HG03045 (cell line): Measurements from ENCODE around the gene YY1.
"Not testable (repeated sequence)": the region's sequence is repeated elsewhere in the genome, so short reads cannot be mapped to it uniquely, and the experiment has no call there.

ENCODE experiments used
- ATAC-seq: cut with Tn5 transposase; IDR thresholded peaks from one replicate; pipeline ENCODE4 v1.9.1; 2021; ENCODE audit warnings: mild to moderate bottlenecking, moderate library complexity; ENCODE audit not compliant: unreplicated experiment

YY1 gene

GRCh38 chr14:100213587-100213955 is 25.4 kb upstream of the YY1 start:
- no peak for ATAC-seq

DNA sequence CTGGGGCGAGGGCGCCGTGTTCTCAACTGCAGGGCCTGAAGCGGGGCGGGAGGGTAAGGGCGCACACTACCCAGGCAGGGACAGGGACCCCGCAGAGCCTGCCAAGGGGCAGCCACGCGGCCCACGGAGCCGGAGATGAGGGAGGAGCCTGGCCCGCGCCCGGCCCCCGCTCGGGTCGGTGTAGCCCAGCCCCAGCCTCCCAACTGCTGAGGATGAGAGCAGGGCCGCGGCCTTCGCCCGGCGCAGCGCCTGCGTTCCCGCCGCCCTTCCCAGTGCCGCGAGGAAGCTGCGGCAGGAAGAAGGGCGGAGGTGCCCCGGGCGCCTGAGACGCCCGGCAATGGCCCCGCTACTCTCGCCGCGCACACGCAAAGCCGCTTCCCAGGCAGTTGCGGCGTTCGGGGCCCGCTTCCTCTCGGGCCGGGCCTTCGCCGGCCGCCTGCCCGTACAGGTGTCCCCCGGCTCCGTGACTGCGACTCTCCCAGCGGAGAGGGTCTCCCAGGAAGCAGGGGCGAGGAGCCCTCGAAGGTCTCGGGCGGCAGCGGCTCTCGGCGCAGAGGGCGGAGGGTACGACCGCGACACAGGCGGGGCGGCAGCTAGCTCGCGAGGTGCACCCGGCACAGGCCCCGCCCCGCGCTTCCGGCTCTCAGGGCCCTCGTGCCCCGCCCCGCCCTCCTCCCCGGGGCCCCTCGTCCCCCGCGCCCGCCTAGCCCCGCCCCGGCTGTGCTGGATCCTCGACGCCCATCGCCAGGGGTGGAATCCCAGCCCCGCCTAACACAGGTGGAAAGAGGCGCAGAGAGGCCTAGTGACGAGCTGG is 24.8 kb upstream of the YY1 start:
- ATAC-seq, result peak; percentile 92

DNA sequence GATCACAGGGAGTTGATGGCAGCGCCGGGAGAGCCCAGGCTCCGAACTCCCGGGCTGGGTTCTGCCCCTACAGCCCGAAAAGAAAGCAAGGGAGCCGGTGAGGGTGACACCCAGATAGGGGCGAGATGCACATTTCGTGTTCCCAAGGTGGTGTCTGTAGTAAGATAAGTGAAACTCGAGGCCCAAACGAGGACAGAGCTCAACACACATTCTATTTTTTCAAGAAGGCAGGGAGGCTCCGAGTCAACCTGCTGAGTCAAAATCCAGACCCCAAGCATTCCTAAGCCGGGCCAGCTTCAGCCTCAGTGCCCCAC is 24.2 kb upstream of the YY1 start:
- no peak for ATAC-seq

DNA sequence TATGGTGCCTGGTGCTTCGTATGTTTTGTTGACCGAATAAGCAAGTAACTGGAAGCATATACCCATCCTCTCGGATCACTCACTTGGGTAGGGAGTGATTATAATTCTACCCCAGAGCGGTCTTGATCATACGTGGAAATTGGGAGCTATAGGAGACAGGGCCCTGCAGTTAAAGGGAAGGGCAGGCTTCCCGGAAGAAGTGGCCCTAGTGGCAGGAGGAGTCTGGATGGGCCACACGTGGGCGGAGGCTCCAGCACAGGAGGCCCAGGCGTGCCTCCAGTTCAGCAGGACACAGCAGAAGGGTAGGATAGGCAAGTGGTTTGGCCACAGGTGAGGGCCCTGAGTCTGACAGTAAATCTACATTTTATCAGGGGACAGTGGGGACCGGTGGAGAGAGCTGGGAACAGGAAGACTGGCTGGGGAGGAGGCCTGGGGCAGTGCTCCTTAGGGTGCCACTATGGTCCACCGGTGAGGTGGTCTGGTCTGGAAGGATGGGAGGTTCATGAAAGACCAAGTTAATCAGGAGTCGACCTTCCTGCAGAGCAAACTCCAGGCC is 23.5 kb upstream of the YY1 start:
- no peak for ATAC-seq

- no peak for ATAC-seq
Measured at GRCh38 chr14:100219126-100219785, 19.7 kb upstream of the YY1 start.

GRCh38 chr14:100221533-100222223 is 17.3 kb upstream of the YY1 start:
- peak; percentile 87 for ATAC-seq

- no peak for ATAC-seq
Measured at GRCh38 chr14:100222224-100223093, 16.5 kb upstream of the YY1 start.

DNA sequence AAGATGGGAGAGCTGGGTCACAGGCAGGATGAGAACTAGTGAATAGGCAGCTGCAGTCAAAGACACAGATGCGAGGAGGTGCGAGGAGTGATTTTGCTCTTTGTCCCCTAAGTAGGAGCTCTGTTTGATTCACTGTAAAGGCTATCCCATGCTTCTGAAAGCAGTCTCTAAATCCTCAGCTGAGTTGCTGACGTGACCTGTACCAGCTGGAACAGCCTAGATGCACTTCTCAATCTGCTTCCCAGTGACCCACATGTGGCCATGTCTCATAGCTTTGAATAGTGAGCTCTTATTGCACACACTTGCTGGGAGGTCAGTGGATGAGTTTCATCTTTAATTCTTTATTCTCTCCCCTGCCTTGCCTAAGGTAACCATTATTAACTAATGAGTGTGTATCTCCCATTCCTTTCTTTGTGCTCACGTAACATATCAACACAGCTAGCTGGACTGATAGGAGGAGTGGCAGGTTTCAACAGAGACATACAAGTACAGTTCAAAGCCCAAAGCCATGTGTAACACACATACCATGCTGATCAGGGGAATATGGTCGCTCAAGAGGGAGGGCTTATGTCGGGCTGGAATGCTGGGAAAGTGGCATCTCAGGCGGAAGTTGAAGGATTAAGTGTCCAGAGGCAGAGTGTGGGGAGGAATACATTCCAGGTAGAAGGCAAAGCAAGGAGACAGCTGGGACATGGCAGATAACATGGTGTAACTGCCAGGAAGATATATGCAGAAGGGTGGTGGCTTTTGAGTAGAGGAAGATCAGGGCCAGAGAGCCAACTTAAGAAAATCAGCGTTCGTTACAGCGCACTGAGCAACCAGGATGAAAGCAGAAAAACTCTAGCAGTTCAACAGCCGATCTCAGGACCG is 15.4 kb upstream of the YY1 start:
- ATAC-seq, result no peak

GRCh38 chr14:100224229-100224866 is 14.6 kb upstream of the YY1 start:
- ATAC-seq, result no peak

DNA sequence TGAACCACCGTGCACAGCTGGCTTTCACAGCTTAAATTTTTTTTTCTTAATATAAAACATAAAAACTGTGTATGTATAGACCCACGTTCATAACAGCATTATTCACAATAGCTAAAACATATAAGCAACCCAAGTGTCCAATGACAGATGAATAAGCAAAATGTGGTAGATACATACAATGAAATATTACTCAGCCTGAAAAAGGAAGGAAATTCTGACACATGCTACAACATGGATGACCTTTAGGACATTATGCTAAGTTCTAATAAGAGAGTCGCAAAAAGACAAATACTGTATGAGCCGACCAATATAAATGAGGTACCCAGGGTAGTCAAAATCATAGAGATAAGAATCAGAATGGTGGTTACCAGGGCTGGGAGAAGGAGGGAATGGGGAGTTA is 13.8 kb upstream of the YY1 start:
- ATAC-seq, result no peak

GRCh38 chr14:100230361-100230760 is 8.6 kb upstream of the YY1 start:
- ATAC-seq, result no peak

GRCh38 chr14:100234511-100234910 is 4.4 kb upstream of the YY1 start:
- no peak for ATAC-seq

- not testable (repeated sequence) for ATAC-seq
Measured at GRCh38 chr14:100236271-100236818, 2.6 kb upstream of the YY1 start.

DNA sequence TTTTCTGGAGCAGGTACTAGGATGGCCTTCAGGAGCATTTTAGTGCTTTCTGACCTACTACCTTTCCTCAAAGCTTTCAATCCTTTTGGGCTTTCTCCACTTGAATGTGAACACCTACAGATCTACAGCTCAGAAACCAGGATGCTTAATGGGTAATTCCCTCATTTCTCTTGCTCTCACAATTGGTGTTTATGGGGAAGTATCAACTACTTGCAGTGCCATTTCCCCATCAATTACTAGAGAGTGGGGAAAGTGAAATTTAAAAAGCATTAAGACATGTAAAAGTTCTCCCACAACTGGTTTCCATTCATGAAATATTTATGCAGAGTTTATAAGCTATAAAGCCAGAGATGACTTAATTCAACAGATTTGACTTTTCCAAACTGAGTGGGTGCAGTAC is 2.1 kb upstream of the YY1 start:
- ATAC-seq, result no peak

DNA sequence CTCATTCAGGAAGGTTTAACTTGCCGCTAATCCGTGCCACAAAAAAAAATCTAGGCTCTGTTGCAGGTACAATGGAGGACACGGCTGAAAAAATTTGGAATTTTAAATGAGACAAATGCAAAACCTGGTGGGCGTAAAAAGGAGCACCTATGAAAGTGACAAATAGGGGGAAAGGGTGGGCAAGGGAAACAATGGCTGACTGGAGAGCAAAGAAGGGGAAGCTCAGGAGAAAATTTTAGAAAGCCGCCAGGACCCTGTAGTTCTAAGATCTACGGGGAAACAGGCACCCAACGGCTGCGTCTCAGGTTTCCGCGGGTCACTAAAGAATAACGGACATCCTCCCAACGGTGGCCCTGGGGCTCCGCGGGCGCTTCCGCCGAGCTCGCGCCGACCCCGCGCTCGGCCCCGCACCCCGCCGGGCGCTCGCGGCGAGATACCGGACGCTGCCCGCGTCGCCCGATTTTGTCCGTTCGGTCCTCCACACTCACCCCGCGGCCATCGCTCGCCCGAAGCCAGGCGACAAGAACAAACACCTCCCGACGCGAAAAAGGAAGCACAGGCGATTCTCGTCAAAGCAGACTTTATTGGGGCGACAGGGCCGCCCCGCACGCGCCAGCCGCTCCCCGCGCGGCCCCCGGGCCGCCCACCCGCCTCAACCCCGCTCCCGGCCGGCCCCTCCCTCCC is 1.1 kb upstream of the YY1 start:
- peak; percentile 16 for ATAC-seq

GRCh38 chr14:100239211-100239839 is 381 bp downstream of the YY1 start:
- peak; percentile 2 for ATAC-seq

- ATAC-seq, result peak; percentile 35
Measured at GRCh38 chr14:100239840-100240667, 1.1 kb downstream of the YY1 start.
